Cardiac muscle cell (in vitro differentiated cells and primary cell): Measurements from ENCODE around the gene RBPMS2. TPM values are rescaled to one million over a fixed set of nuclear protein-coding genes. Genes with fewer than 3 reads are reported as not detected.
A peak's percentile ranks its signal among the peaks of the same experiment; 100 is the strongest.

Experiments used
- DNase-seq, 2 donors: peaks; one replicate each; pipeline versions ENCODE4 v3.0.0 to v3.0.0-alpha.2; 2010 to 2017; ENCODE audit warnings: low read depth in 1 of 2, low spot score in 1 of 2
- H3K27ac ChIP-seq: fragments of 200-600 bp; sonication (generic); 2 replicates; pipeline ENCODE4 v1.5.1; 2016
- H3K27me3 ChIP-seq: fragments of 200-600 bp; sonication (generic); 2 replicates; pipeline ENCODE4 v1.6.0; 2016; ENCODE audit warnings: control low read depth
- H3K36me3 ChIP-seq: fragments of 200-600 bp; sonication (generic); 2 replicates; pipeline ENCODE4 v1.5.1; 2016; ENCODE audit warnings: control low read depth
- H3K4me1 ChIP-seq: fragments of 200-600 bp; sonication (generic); 2 replicates; pipeline ENCODE4 v1.8.1; 2017; ENCODE audit warnings: low read depth, mild to moderate bottlenecking, mixed run types
- H3K4me3 ChIP-seq: fragments of 200-600 bp; sonication (generic); 2 replicates; pipeline ENCODE4 v1.5.1; 2016; ENCODE audit warnings: mild to moderate bottlenecking
- H3K9me3 ChIP-seq: fragments of 200-600 bp; sonication (generic); 2 replicates; pipeline ENCODE4 v1.5.1; 2017; ENCODE audit warnings: low read depth, mild to moderate bottlenecking, control low read depth
- polyA plus RNA-seq: library from polyadenylated mRNA; unstranded; fragments of >200 nt; fragmentation: Nextera tagmentation; extraction: Ambion mirVana; gene quantifications from 2 replicates; pipeline ENCODE4 v1.2.1, GENCODE V29; 2016
- total RNA-seq: library from RNA; depleted of rRNA; stranded (reverse); fragments of >200 nt; gene quantifications from 2 replicates; pipeline ENCODE4 v1.2.3, GENCODE V29; 2016
- TF ChIP-seq, protein P1 (sequence below): IDR thresholded peaks from 2 replicates; pipeline ENCODE4 v1.5.1; 2012; ENCODE audit warnings: low read depth, mild to moderate bottlenecking, low read length

Gene RBPMS2
- total and polyA plus RNA-seq, 2 experiments from 2014 or later, result 35.4 to 213 TPM

DNA sequence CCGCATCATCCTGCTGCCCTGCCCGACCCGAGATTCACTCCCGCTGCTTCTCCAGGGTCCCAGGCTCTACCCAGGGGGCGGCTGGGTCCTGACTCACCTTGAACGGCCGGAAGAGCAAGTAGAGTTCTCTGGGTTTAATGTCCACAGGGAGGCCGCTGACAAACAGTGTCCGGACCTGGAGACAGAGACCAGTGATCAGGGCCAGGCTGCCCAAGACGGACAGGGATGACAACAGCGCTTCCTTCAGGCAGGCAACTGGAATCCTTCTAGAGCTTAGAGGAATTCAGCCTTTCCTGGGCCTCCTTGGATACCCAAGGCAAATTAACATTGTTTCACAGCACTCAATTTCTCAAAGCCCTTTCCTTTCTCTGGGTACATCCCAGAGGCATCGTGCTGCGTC, 23.9 kb downstream of the RBPMS2 start:
- no peak overlapping the region for H3K4me3 ChIP-seq
- H3K27me3 ChIP-seq, result no peaks in the 10 kb centered on the region
- TF ChIP-seq, protein P1, sequence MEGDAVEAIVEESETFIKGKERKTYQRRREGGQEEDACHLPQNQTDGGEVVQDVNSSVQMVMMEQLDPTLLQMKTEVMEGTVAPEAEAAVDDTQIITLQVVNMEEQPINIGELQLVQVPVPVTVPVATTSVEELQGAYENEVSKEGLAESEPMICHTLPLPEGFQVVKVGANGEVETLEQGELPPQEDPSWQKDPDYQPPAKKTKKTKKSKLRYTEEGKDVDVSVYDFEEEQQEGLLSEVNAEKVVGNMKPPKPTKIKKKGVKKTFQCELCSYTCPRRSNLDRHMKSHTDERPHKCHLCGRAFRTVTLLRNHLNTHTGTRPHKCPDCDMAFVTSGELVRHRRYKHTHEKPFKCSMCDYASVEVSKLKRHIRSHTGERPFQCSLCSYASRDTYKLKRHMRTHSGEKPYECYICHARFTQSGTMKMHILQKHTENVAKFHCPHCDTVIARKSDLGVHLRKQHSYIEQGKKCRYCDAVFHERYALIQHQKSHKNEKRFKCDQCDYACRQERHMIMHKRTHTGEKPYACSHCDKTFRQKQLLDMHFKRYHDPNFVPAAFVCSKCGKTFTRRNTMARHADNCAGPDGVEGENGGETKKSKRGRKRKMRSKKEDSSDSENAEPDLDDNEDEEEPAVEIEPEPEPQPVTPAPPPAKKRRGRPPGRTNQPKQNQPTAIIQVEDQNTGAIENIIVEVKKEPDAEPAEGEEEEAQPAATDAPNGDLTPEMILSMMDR, result no peak
- no peak for DNase-seq
- H3K36me3 ChIP-seq, result peaks cover 17% of the 10 kb centered on the region
- H3K4me1 ChIP-seq, result peaks cover 33% of the 10 kb centered on the region
- no peak overlapping the region for H3K27ac ChIP-seq
- H3K9me3 ChIP-seq, result no peaks in the 10 kb centered on the region

DNA sequence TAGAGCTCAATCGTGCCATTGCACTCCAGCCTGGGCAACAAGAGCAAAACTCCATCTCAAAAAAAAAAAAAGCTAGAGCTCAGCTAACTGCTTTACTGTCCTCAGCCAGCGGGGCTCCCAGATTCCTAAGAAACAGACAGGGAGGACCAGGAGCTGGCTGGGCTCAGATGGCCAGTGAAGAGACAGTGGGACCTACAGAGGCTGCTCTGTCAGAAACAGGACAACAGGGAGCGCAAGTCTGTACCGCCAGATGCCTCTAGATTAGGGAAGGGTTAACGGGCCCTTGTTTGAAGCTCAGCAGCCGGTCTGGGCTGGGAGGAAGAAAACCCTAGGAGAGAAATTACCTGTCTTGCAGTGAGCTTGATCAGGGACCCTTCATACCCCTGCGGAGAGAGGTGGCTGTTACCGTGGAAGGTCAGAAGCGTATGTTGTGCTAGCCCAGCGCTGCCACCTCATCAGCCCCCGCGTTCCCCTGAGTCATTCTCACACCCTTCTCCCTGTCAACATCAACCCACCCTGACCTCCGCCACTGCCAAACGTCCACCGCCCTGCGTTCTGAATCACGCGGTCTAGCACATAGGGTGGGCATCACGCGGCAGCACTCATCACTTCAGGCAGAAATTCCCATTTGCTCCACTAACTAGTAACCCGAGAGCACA, 25.3 kb downstream of the RBPMS2 start:
- Histone ChIP-seq H3K4me1 (peaks cover 24% of the 10 kb centered on the region), H3K36me3 (peaks cover 21% of the 10 kb centered on the region), H3K9me3 (no peaks in the 10 kb centered on the region), H3K27ac (peak overlapping the region; percentile 46), H3K4me3 (no peak overlapping the region), H3K27me3 (no peaks in the 10 kb centered on the region)
- TF ChIP-seq, protein P1, result no peak
- DNase-seq, result peak; percentile 50 to 59

DNA sequence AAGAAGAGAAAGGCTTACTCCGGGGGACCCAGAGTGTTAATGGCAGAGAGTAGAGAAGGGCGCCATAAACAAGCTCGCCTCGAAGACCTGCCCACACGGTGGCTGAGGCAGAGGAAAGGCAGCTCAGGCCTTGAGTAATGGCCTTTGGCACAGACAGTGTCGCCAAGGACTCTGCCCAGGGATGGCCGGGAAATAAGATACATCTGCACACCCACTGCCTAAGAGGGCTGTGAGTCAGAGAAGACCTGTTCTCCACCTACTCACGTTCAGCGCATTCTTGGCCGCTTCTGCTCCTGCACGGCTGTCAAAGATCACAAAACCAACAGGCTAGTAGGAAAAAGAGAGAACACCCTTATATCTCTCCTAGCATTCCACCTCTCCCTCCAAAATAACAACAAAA, 26.2 kb downstream of the RBPMS2 start:
- peaks cover 17% of the 10 kb centered on the region for H3K4me1 ChIP-seq
- H3K4me3 ChIP-seq, result no peak overlapping the region
- peaks cover 21% of the 10 kb centered on the region for H3K36me3 ChIP-seq
- TF ChIP-seq, protein P1, result no peak
- peak overlapping the region; percentile 23 for H3K27ac ChIP-seq
- H3K9me3 ChIP-seq, result no peaks in the 10 kb centered on the region
- no peaks in the 10 kb centered on the region for H3K27me3 ChIP-seq
- peak in 1 of 2 donors; percentile 32 for DNase-seq

DNA sequence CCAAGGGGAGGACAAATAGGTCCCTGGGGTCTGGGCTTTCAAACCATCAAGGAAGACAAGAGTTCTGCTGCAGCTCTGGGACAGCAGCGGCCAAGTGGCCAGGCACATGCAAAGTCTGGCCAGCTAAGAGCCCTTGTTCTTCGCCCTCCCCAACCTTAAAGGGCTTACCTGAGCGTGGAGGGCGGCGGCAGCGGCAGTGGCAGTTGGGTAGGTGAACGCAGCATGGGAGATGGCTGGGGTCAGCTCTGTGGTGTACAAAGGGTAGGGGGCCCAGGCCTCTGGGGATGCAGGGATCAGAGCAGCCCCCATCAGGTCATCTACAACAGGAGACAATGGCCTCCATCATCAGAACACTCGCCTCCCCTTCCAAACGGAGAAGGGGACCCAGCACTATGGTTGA, 27.1 kb downstream of the RBPMS2 start:
- Histone ChIP-seq H3K4me1 (peaks cover 14% of the 10 kb centered on the region), H3K27me3 (no peaks in the 10 kb centered on the region), H3K4me3 (no peak overlapping the region), H3K27ac (no peak overlapping the region), H3K36me3 (peaks cover 21% of the 10 kb centered on the region), H3K9me3 (no peaks in the 10 kb centered on the region)
- TF ChIP-seq, protein P1, result no peak
- DNase-seq, result no peak

DNA sequence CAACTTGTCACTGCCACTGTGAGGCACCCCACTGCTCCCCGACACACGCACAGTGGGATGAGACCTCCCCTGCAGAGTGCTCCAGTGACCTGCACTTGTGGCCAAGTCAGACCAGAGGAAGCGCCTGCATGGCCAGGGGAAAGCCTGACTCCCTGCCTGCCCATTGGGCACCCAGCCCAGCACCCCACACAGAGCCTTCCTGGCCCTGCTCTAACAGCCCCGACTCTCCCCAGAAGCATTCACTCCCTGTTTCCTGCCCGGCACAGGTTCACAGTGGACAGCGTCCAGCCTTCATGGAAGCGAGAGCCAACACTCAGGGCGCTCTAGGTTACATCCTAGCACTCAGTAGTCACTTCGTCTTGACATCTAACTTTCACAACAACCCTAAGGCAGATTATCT, 27.8 kb downstream of the RBPMS2 start:
- H3K4me1 ChIP-seq, result peaks cover 14% of the 10 kb centered on the region
- no peak overlapping the region for H3K27ac ChIP-seq
- no peak for DNase-seq
- H3K9me3 ChIP-seq, result no peaks in the 10 kb centered on the region
- H3K4me3 ChIP-seq, result no peak overlapping the region
- H3K36me3 ChIP-seq, result peaks cover 21% of the 10 kb centered on the region
- H3K27me3 ChIP-seq, result no peaks in the 10 kb centered on the region
- TF ChIP-seq, protein P1, result no peak
